Skeletal muscle cell (primary cell): ENCODE data around the gene HOXD1.

Source experiments
- DNase-seq: peaks from one replicate; pipeline ENCODE4 v3.0.0-alpha.2; 2010; ENCODE audit warnings: low read depth
- H3K4me3 ChIP-seq: 2 replicates; pipeline ENCODE4 v1.5.1; 2011; ENCODE audit warnings: low read depth, mild to moderate bottlenecking, control low read depth, low read length, moderate library complexity

HOXD1 gene

DNA sequence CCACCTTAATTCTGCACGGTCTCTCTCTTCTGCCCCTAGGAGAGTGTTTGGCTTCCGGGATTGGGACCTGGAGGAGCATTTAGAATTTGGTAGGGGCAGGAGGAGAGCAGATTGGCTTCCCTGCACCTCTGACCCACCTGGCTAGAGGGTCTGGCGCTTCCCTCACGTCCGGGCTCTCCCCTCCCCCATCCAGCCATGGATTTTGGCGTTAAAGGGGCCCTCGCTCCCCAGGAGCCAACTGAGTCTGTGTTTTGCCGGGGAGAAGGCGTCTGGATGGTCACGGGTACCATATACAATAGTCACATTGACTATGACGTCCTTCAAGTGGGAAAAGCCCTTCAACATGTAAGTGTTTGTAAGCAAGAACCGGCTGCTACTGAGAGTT, 24.8 kb upstream of the HOXD1 start:
- no peak overlapping the region for H3K4me3 ChIP-seq

GRCh38 chr2:176164201-176164600, 24.3 kb upstream of the HOXD1 start:
- no peak for DNase-seq
- no peak overlapping the region for H3K4me3 ChIP-seq

More for the DNA sequence above, 24.8 kb upstream of the HOXD1 start:
- no peak for DNase-seq

DNA sequence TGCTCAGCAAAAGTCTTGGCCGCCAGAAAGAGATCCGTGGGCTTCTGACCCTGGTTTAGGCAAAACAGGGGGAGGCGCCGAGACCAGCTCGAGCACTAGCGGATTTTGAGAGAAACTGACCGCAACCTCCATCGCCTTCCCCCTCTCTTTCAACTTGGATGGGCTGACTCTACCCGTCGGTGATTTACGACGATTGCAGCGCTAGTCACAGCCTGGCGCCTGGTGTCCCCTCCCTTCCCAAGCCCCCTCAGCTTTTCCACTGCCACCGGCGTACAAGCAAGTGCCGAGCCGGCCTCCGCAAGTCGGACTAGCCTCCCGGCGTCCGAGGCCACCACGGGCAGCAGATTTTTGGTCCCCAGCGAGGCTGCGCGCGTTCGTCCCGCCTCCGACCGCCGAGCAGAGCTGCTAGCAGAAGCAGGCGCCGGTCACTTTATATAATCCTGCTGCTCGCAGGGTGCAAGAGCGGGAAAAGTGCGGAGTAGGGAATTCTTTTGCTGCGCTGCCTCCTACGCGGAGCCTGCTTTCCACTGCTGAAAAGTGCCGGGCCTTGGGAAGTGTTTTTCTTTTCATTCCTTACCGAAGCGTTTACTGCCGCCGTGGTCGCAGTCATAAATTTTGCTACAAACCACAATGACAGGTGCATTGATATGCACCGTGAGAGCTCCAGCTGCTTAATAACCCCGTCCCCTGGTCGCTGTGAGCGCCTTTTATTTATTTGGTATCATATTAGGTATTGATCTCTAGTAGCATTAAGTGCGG, 23.7 kb upstream of the HOXD1 start:
- no peak overlapping the region for H3K4me3 ChIP-seq
- DNase-seq, result no peak

GRCh38 chr2:176165370-176166050, 23.0 kb upstream of the HOXD1 start:
- DNase-seq, result no peak
- no peak overlapping the region for H3K4me3 ChIP-seq

- DNase-seq, result no peak
- H3K4me3 ChIP-seq, result no peak overlapping the region
Observed at GRCh38 chr2:176166272-176166671, 22.2 kb upstream of the HOXD1 start.

- no peak overlapping the region for H3K4me3 ChIP-seq
- DNase-seq, result no peak
Observed at GRCh38 chr2:176167398-176167797, 21.1 kb upstream of the HOXD1 start.

DNA sequence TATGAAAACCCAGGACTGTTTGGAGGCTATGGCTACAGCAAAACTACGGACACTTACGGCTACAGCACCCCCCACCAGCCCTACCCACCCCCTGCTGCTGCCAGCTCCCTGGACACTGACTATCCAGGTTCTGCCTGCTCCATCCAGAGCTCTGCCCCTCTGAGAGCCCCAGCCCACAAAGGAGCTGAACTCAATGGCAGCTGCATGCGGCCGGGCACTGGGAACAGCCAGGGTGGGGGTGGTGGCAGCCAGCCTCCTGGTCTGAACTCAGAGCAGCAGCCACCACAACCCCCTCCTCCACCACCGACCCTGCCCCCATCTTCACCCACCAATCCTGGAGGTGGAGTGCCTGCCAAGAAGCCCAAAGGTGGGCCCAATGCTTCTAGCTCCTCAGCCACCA, 19.3 kb upstream of the HOXD1 start:
- DNase-seq, result no peak
- H3K4me3 ChIP-seq, result no peak overlapping the region

GRCh38 chr2:176169711-176170110, 18.8 kb upstream of the HOXD1 start:
- no peak for DNase-seq
- H3K4me3 ChIP-seq, result no peak overlapping the region

- no peak overlapping the region for H3K4me3 ChIP-seq
- no peak for DNase-seq
Observed at GRCh38 chr2:176170602-176171305, 17.7 kb upstream of the HOXD1 start.

DNA sequence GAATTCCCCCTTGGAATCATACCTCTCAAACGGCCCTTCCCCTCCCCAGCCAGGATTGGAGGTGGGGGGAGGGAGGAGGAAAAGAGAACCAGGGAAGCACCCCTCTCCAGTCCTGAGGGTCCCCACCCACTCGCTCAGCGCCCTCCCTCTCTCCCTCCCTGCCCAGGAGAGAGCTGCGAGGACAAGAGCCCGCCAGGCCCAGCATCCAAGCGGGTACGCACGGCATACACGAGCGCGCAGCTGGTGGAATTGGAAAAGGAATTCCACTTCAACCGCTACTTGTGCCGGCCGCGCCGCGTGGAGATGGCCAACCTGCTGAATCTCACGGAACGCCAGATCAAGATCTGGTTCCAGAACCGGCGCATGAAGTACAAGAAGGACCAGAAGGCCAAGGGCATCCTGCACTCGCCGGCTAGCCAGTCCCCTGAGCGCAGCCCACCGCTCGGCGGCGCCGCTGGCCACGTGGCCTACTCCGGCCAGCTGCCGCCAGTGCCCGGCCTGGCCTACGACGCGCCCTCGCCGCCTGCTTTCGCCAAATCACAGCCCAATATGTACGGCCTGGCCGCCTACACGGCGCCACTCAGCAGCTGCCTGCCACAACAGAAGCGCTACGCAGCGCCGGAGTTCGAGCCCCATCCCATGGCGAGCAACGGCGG, 17.0 kb upstream of the HOXD1 start:
- H3K4me3 ChIP-seq, result no peak overlapping the region
- no peak for DNase-seq

- no peak overlapping the region for H3K4me3 ChIP-seq
- no peak for DNase-seq
Observed at GRCh38 chr2:176172007-176172894, 16.2 kb upstream of the HOXD1 start.

DNA sequence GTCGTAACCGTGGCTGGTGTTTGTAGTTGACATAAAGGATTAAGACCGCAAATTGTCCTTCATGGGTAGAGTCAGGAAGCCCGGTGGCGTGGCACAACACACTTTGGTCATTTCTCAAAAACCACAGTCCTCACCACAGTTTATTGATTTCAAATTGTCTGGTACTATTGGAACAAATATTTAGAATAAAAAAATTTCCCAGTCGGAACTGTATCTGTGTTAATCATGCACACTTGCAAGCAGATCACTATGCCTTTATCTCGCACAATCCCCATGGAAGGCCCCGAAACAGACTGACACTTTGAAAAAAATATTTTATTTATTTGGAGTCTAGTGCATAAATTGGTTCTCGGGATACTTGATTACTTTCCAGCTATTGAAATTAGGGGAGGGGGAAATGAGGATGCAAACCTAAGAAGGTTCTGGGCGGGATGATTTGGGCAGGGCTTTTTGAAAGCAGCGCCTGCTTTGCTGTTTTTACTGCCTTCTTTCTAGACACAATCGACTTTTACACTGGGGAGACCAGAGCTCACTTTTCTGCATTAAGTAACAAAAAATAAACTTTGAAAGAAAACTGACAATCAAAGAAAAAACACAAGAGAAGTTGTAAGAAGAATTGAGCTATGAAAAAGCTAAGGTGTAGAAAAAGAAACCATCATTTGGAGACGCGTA, 15.4 kb upstream of the HOXD1 start:
- no peak for DNase-seq
- no peak overlapping the region for H3K4me3 ChIP-seq

- no peak overlapping the region for H3K4me3 ChIP-seq
- no peak for DNase-seq
Observed at GRCh38 chr2:176173567-176174381, 14.7 kb upstream of the HOXD1 start.

- DNase-seq, result no peak
Observed at GRCh38 chr2:176174382-176174823, 14.1 kb upstream of the HOXD1 start.

DNA sequence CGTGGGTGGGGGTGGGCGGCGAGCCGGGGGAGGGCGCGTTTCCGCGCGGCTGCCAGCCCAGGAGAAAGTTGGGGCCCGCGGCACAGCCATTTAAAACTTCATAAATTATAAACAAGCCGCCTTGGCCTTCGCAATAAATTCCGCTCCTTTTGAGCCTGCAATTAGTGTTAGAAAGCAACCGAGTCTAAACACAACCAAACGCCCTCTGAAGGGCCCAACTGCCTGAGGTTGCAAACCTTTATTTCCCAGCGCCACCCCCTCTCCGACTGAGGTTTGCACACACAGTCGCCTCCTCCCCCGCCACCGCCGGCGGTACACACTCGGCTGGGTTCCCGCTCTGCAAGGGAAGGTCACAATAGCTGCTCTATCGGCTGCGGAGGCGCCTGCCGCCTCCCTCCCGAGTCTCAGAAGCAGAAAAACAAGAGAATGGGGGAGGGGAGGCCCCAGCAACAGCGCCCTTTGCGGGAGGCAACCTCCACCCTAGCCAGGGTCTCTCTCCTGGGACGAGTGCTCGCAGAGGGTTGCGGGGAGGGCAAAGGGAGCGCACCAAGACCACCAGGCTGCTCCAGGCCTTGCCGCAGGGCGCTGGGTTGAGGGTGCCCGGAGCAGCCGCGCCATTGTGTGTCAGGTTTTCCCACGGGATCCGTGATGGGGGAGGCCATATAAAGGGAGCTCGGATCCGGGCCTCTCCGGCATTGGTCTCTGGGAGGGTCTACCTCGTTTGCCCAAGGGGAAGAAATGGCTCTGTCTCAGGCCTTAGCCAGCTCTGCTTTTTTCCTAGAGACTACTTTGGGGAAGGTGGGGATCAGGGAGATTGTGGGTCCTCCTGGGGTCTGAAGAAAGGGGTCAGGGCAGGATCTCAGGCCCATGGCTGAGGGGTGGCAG, 13.4 kb upstream of the HOXD1 start:
- DNase-seq, result no peak
- H3K4me3 ChIP-seq, result no peak overlapping the region

More at GRCh38 chr2:176174382-176174823, 14.1 kb upstream of the HOXD1 start:
- no peak overlapping the region for H3K4me3 ChIP-seq

DNA sequence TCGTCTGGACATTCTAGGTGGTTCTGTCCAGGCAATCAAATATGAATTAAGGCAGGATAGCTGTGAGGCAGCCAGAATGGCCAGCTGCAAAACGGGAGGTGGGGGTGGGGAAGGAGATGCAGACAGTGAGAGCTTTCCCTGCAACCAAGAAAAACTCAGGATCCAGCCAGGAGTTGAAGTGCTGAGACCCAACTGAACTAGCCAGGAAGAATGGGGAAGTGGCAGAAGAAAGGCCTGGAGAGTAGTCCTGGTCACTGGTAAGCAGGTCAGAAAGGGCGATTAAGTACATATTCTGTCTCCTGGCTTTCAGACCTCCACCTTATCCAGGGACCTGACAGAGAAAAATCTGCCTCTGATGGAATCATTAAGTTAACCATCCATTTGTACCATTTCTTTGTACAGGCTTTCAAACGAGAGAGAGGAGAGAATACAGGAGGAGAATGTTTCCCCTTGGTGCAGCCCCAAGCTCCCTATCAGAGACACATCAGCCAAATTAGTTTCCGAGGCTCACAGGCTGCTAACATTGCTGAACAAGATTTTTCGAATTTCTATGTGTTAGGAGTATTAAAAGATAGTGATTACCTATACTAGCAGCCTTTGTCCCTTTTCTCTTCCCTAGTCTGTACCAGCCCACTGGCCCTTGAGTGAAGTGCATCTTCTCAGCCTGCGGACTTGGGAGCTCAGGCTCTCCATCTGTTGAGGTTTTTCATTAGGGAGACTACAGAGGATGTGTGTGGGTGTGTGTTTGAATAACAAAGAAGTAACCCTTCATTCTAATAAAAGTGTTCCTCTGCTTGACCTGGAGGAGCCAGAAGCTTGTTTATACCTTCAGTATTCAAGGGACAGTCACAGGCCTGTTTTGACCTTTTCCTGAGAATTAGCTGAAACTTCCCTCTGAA, 12.5 kb upstream of the HOXD1 start:
- H3K4me3 ChIP-seq, result no peak overlapping the region
- no peak for DNase-seq
